Keratinocyte (primary cell): ENCODE results near the gene KLK6. TPM values are rescaled to one million over a fixed set of nuclear protein-coding genes. Genes with fewer than 3 reads are reported as not detected.

Experiments
- DNase-seq: peaks from one replicate; pipeline ENCODE4 v3.0.0-alpha.2; 2011; ENCODE audit warnings: low read depth, missing footprints, low spot score
- FAIRE-seq: peaks from 2 replicates; lab custom pipeline; 2011; peaks lifted over from hg19 to GRCh38; lab: Jason Lieb, UNC
- H2AFZ ChIP-seq: 2 replicates; pipeline ENCODE4 v1.6.0; 2012; ENCODE audit warnings: low read length, control low read depth, inconsistent platforms; ENCODE audit not compliant: control insufficient read depth
- H3K27ac ChIP-seq: 2 replicates; pipeline ENCODE4 v1.5.1; 2011; ENCODE audit warnings: low read length; ENCODE audit not compliant: control insufficient read depth, insufficient read depth
- H3K27me3 ChIP-seq: 3 replicates; pipeline ENCODE4 v1.6.0; 2011; ENCODE audit warnings: low read length; ENCODE audit not compliant: control insufficient read depth, insufficient read depth; ENCODE audit errors: extremely low read depth
- H3K36me3 ChIP-seq, 2 experiments: 2 replicates in 1 of 2; 3 replicates in 1 of 2; pipeline ENCODE4 v1.5.1; 2011; ENCODE audit warnings: low read length in 2 of 2, mild to moderate bottlenecking in 1 of 2; ENCODE audit not compliant: control insufficient read depth in 2 of 2, insufficient read depth in 2 of 2; ENCODE audit errors: extremely low read depth in 1 of 2
- H3K4me1 ChIP-seq: 3 replicates; pipeline ENCODE4 v1.5.1; 2011; ENCODE audit warnings: low read length; ENCODE audit not compliant: control insufficient read depth, insufficient read depth; ENCODE audit errors: extremely low read depth
- H3K4me2 ChIP-seq: 3 replicates; pipeline ENCODE4 v1.6.0; 2011; ENCODE audit warnings: low read depth, low read length; ENCODE audit not compliant: control insufficient read depth, insufficient read depth; ENCODE audit errors: extremely low read depth
- H3K4me3 ChIP-seq, 3 experiments: fragments of 200-600 bp in 1 of 3; sonication (generic) in 1 of 3; 2 replicates in 2 of 3; 3 replicates in 1 of 3; pipeline ENCODE4 v1.5.1; 2011 to 2016; ENCODE audit warnings: low read length in 3 of 3, mild to moderate bottlenecking in 3 of 3, control low read depth in 2 of 3, inconsistent platforms in 1 of 3, low read depth in 1 of 3, mixed read lengths in 1 of 3, mixed run types in 1 of 3, moderate library complexity in 1 of 3; ENCODE audit not compliant: control insufficient read depth in 2 of 3, insufficient read depth in 2 of 3; ENCODE audit errors: extremely low read depth in 1 of 3
- H3K79me2 ChIP-seq: 2 replicates; pipeline ENCODE4 v1.6.0; 2012; ENCODE audit warnings: low read length; ENCODE audit not compliant: control insufficient read depth, insufficient read depth
- H3K9ac ChIP-seq: 3 replicates; pipeline ENCODE4 v1.6.0; 2011; ENCODE audit warnings: low read length; ENCODE audit not compliant: control insufficient read depth, insufficient read depth; ENCODE audit errors: extremely low read depth
- H3K9me1 ChIP-seq: 3 replicates; pipeline ENCODE4 v1.6.0; 2011; ENCODE audit warnings: low read length; ENCODE audit not compliant: control insufficient read depth, insufficient read depth; ENCODE audit errors: extremely low read depth
- H3K9me3 ChIP-seq: 2 replicates; pipeline ENCODE4 v1.5.1; 2012; ENCODE audit warnings: low read depth, low read length; ENCODE audit not compliant: control insufficient read depth
- H4K20me1 ChIP-seq: 3 replicates; pipeline ENCODE4 v1.6.0; 2011; ENCODE audit warnings: low read length; ENCODE audit not compliant: control insufficient read depth, insufficient read depth; ENCODE audit errors: extremely low read depth
- CTCF ChIP-seq, 3 experiments: IDR thresholded peaks in 1 of 3; conservative IDR thresholded peaks in 1 of 3; optimal IDR thresholded peaks in 1 of 3; 2 replicates in 2 of 3; 3 replicates in 1 of 3; pipeline versions ENCODE3 to v1.5.1; 2011; ENCODE audit warnings: low read length in 3 of 3, mild to moderate bottlenecking in 3 of 3, moderate library complexity in 2 of 3, control low read depth in 1 of 3, inconsistent platforms in 1 of 3; ENCODE audit not compliant: insufficient read depth in 2 of 3; ENCODE audit errors: extremely low read depth in 1 of 3
- EZH2 ChIP-seq: IDR thresholded peaks from one replicate; pipeline ENCODE4 v1.6.1; 2012; ENCODE audit warnings: inconsistent platforms, mild to moderate bottlenecking, low read length, moderate library complexity
- dilution Hi-C: fragments of 300-500 bp; cut with MboI; formaldehyde crosslinking; loops from one replicate; pipeline ENCODE4 v1.7.0; 2020; ENCODE audit warnings: low sequenced_read_pairs; ENCODE audit not compliant: extremely low pct_ligation_motif_present
- polyA plus RNA-seq, 5 experiments: library from polyadenylated mRNA; depleted of rRNA in 3 of 5; stranded (reverse) in 3 of 5; stranded (forward) in 1 of 5; unstranded in 1 of 5; fragments of >200 nt; gene quantifications; 1 replicate in 1 of 5; 2 replicates in 3 of 5; 3 replicates in 1 of 5; pipeline versions ENCODE4 v1.2.1 to v1.2.3, GENCODE V29; 2011 to 2012; ENCODE audit warnings: missing spikeins in 2 of 5, low read depth in 1 of 5, low replicate concordance in 1 of 5

The KLK6 gene
- polyA plus RNA-seq, 1 donor (not counting 4 experiments of a cell fraction or from before 2014, with no cell fraction given), result 1.9 TPM

GRCh38 chr19:50931023-50931422, 38.4 kb downstream of the KLK6 start:
- DNase-seq (no peak), FAIRE-seq (no peak)
- no peaks in the 10 kb centered on the region for H3K9me1 ChIP-seq
- no peaks in the 10 kb centered on the region for H4K20me1 ChIP-seq
- H3K79me2 ChIP-seq, result no peaks in the 10 kb centered on the region
- dilution Hi-C loops, result no loop called here
- no peaks in the 10 kb centered on the region for H3K9me3 ChIP-seq
- H3K4me1 ChIP-seq, result peaks cover 43% of the 10 kb centered on the region
- H3K4me3 ChIP-seq, result no peak overlapping the region
- H3K36me3 ChIP-seq, result no peaks in the 10 kb centered on the region
- TF ChIP-seq CTCF (optimal IDR thresholded peaks at IDR 0.05 in 1 of 3, IDR thresholded peaks at IDR 0.05 in 1 of 3, conservative IDR thresholded peaks at IDR 0.05 in 1 of 3; ENCODE audit: extremely low read depth in 1 of 3, insufficient read depth in 2 of 3, low read length in 3 of 3), result no peak
- TF ChIP-seq EZH2, result no peak
- no peak overlapping the region for H2AFZ ChIP-seq
- H3K27me3 ChIP-seq, result no peaks in the 10 kb centered on the region
- no peak overlapping the region for H3K27ac ChIP-seq
- no peak overlapping the region for H3K9ac ChIP-seq
- H3K4me2 ChIP-seq, result no peak overlapping the region

DNA sequence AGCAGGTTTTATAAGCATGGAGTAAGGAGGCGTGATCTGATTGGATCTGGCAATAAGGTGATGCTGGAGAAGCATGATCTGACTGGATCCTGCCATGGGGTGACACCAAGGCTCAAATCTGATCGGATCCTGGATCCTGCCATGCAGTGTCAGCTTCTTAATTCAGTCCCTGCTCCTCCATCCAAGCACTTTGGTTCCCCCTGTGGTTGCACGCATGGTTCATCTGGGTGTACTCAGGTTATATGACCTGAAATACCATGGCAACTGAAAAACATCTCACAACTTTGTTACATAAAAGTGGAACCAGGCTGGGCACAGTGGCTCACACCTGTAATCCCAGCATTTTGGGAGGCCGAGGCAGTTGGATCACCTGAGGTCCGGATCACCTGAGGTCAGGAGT, 40.6 kb downstream of the KLK6 start:
- Histone ChIP-seq H3K9me3 (no peaks in the 10 kb centered on the region), H3K9me1 (no peaks in the 10 kb centered on the region), H3K4me2 (no peak overlapping the region), H3K4me3 (no peak overlapping the region), H3K27me3 (no peaks in the 10 kb centered on the region), H3K36me3 (no peaks in the 10 kb centered on the region), H3K79me2 (no peaks in the 10 kb centered on the region), H2AFZ (no peak overlapping the region), H4K20me1 (no peaks in the 10 kb centered on the region), H3K27ac (no peak overlapping the region), H3K9ac (no peak overlapping the region), H3K4me1 (peaks cover 40% of the 10 kb centered on the region)
- dilution Hi-C loops, result no loop called here
- no peak for TF ChIP-seq EZH2
- TF ChIP-seq CTCF (optimal IDR thresholded peaks at IDR 0.05 in 1 of 3, IDR thresholded peaks at IDR 0.05 in 1 of 3, conservative IDR thresholded peaks at IDR 0.05 in 1 of 3; ENCODE audit: extremely low read depth in 1 of 3, insufficient read depth in 2 of 3, low read length in 3 of 3), result no peak
- DNase-seq (no peak), FAIRE-seq (no peak)
